Measurements from ENCODE around the gene SLC7A8. TPM values are rescaled to one million over a fixed set of nuclear protein-coding genes. Genes with fewer than 3 reads are reported as not detected.

Gene SLC7A8
- total RNA-seq, 1 experiment from 2014 or later: 77.9 TPM

DNA sequence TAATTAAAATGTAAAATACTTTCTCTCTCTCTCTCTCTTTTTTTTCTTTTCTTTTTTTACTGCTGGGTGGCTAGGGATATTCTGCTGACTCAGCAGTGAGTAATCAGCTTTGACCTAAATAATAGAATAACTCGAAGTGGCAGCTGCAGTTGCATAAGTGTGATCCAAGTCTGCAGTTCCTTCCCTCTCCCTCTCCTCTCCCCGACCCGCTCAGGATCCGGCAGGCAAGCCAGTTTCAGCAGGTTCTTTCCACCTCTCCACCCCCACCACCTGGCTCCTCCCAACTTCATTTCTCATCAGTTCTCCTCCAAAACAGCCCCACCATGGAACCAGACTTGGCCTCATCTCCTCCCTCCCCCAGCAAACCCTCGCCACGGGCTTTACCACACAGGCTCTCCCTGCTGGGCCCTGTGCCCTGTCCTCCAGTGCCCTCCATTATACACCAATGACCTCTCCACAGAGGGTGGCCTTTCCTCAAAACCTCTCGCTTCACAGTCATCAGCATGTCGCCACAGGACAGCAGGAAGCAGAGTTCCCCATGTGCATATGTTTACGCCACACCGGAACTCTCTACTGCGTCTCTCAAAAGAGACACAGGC lies 22.4 kb downstream of the SLC7A8 start:
- TF ChIP-seq, protein P1, sequence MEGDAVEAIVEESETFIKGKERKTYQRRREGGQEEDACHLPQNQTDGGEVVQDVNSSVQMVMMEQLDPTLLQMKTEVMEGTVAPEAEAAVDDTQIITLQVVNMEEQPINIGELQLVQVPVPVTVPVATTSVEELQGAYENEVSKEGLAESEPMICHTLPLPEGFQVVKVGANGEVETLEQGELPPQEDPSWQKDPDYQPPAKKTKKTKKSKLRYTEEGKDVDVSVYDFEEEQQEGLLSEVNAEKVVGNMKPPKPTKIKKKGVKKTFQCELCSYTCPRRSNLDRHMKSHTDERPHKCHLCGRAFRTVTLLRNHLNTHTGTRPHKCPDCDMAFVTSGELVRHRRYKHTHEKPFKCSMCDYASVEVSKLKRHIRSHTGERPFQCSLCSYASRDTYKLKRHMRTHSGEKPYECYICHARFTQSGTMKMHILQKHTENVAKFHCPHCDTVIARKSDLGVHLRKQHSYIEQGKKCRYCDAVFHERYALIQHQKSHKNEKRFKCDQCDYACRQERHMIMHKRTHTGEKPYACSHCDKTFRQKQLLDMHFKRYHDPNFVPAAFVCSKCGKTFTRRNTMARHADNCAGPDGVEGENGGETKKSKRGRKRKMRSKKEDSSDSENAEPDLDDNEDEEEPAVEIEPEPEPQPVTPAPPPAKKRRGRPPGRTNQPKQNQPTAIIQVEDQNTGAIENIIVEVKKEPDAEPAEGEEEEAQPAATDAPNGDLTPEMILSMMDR (conservative IDR thresholded peaks at IDR 0.05): no peak
- H2BK15ac ChIP-seq (ENCODE audit: low read depth, low read length): no peak overlapping the region
- Mint-ChIP-seq H3K36me3 (ENCODE audit: insufficient read depth in 1 of 3, low read depth in 3 of 3) (peaks cover 52 to 61% (median 59%) of the 10 kb centered on the region in 3 experiments), H3K27me3 (ENCODE audit: low read depth) (no peaks in the 10 kb centered on the region), H3K9me3 (no peaks in the 10 kb centered on the region), H3K27ac (peak overlapping the region; percentile 95 to 99 (median 98)), H3K4me1 (peaks cover 43 to 54% of the 10 kb centered on the region in 2 experiments), H3K4me3 (peak overlapping the region; percentile 41 to 71)
- H3K79me1 ChIP-seq (ENCODE audit: insufficient read depth, low read depth, low read length, poor library complexity, severe bottlenecking): no peaks in the 10 kb centered on the region
- H3K4me2 ChIP-seq (ENCODE audit: insufficient read depth, insufficient read length, low read length): peak overlapping the region; percentile 51
- H3K56ac ChIP-seq (ENCODE audit: insufficient read length, low read depth, low read length): no peak overlapping the region
- H2AK5ac ChIP-seq (ENCODE audit: insufficient read length, low read length): no peak overlapping the region
- peak overlapping the region; percentile 50 for H2BK5ac ChIP-seq (ENCODE audit: insufficient read length, low read length)
- no peak overlapping the region for H3K9ac ChIP-seq (ENCODE audit: extremely low read depth, insufficient read length, low read length)
- peak; percentile 80 for DNase-seq
- H3K4ac ChIP-seq (ENCODE audit: low read depth, low read length): no peak overlapping the region; the same call in 1 of the 2 replicates
- H3K27ac ChIP-seq (ENCODE audit: insufficient read length, low read depth, low read length): peak overlapping the region; percentile 88
- no CpG with 5 or more reads among the region's 11 CpGs for WGBS (ENCODE audit: extremely low coverage, insufficient read length, low lambda C conversion rate)
- H2BK20ac ChIP-seq (ENCODE audit: low read depth, low read length, poor library complexity, severe bottlenecking): no peak overlapping the region
- peak overlapping the region; percentile 89 for H3K18ac ChIP-seq (ENCODE audit: insufficient read length, low read depth, low read length)
- H4K20me1 ChIP-seq (ENCODE audit: control insufficient read depth, insufficient read depth, insufficient read length): no peaks in the 10 kb centered on the region
- no peak overlapping the region for H2BK12ac ChIP-seq (ENCODE audit: insufficient read length, low read depth, low read length)
- no peak overlapping the region for H3T11ph ChIP-seq (ENCODE audit: low read length)
- H3K4me1 ChIP-seq (ENCODE audit: insufficient read depth, low read length): peaks cover 19% of the 10 kb centered on the region; the same call in 1 of the 2 replicates
- no peak overlapping the region for H4K8ac ChIP-seq (replicated peaks; ENCODE audit: insufficient read length, low read depth, low read length)
- no peak overlapping the region for H4K5ac ChIP-seq (ENCODE audit: insufficient read length, low read depth, low read length)
- peaks cover 4% of the 10 kb centered on the region for H3K23me2 ChIP-seq (ENCODE audit: insufficient read length, low read depth, low read length, poor library complexity, severe bottlenecking)
- no peaks in the 10 kb centered on the region for H3K9me3 ChIP-seq (ENCODE audit: control insufficient read depth, low read depth, low read length)
- no peaks in the 10 kb centered on the region for H3K27me3 ChIP-seq (ENCODE audit: insufficient read depth, low read length)
- no peak overlapping the region for H2AFZ ChIP-seq (ENCODE audit: low read length)
- no peak overlapping the region for H2BK120ac ChIP-seq (ENCODE audit: low read depth, low read length, poor library complexity, severe bottlenecking)
- H3K23ac ChIP-seq (ENCODE audit: insufficient read length, low read depth, low read length): no peak overlapping the region
- H4K91ac ChIP-seq (ENCODE audit: insufficient read length, low read depth, low read length): no peak overlapping the region
- peak overlapping the region; percentile 78 for H3K14ac ChIP-seq (ENCODE audit: insufficient read depth, low read length)
- no peaks in the 10 kb centered on the region for H3K79me2 ChIP-seq (ENCODE audit: insufficient read depth, low read length)

All from H9 (cell line).